ENCODE results near the gene FZD2.
A peak's percentile ranks its signal among the peaks of the same experiment; 100 is the strongest.

Gene FZD2

GRCh38 chr17:44543213-44543904 is 13.9 kb upstream of the FZD2 start:
- ATAC-seq (ENCODE audit: low read depth), result peak; percentile 88
- Histone ChIP-seq H3K27ac (ENCODE audit: poor library complexity, severe bottlenecking) (peak overlapping the region; percentile 96), H3K9me3 (ENCODE audit: severe bottlenecking) (no peaks in the 10 kb centered on the region), H3K27me3 (ENCODE audit: insufficient read depth, poor library complexity, severe bottlenecking) (no peaks in the 10 kb centered on the region), H3K4me1 (ENCODE audit: insufficient read depth, poor library complexity, severe bottlenecking) (peaks cover 37% of the 10 kb centered on the region), H3K4me3 (ENCODE audit: severe bottlenecking) (no peak overlapping the region), H3K36me3 (ENCODE audit: low read depth) (no peaks in the 10 kb centered on the region)
- DNase-seq (ENCODE audit: low spot score), result no peak
- no peak for TF ChIP-seq CTCF (IDR thresholded peaks at IDR 0.05; ENCODE audit: poor library complexity, severe bottlenecking)

GRCh38 chr17:44543905-44544523 is 13.3 kb upstream of the FZD2 start:
- DNase-seq (ENCODE audit: low spot score), result no peak
- Histone ChIP-seq H3K27me3 (ENCODE audit: insufficient read depth, poor library complexity, severe bottlenecking) (no peaks in the 10 kb centered on the region), H3K4me3 (ENCODE audit: severe bottlenecking) (no peak overlapping the region), H3K9me3 (ENCODE audit: severe bottlenecking) (no peaks in the 10 kb centered on the region), H3K4me1 (ENCODE audit: insufficient read depth, poor library complexity, severe bottlenecking) (peaks cover 37% of the 10 kb centered on the region), H3K36me3 (ENCODE audit: low read depth) (no peaks in the 10 kb centered on the region), H3K27ac (ENCODE audit: poor library complexity, severe bottlenecking) (peak overlapping the region; percentile 96)
- no peak for TF ChIP-seq CTCF (IDR thresholded peaks at IDR 0.05; ENCODE audit: poor library complexity, severe bottlenecking)
- no peak; the same call in 2 of the 3 replicates for ATAC-seq (ENCODE audit: low read depth)

GRCh38 chr17:44546671-44547606 is 10.3 kb upstream of the FZD2 start:
- Histone ChIP-seq H3K27me3 (ENCODE audit: insufficient read depth, poor library complexity, severe bottlenecking) (no peaks in the 10 kb centered on the region), H3K4me3 (ENCODE audit: severe bottlenecking) (no peak overlapping the region), H3K27ac (ENCODE audit: poor library complexity, severe bottlenecking) (peak overlapping the region; percentile 96), H3K9me3 (ENCODE audit: severe bottlenecking) (no peaks in the 10 kb centered on the region), H3K36me3 (ENCODE audit: low read depth) (no peaks in the 10 kb centered on the region), H3K4me1 (ENCODE audit: insufficient read depth, poor library complexity, severe bottlenecking) (peaks cover 37% of the 10 kb centered on the region)
- TF ChIP-seq CTCF (IDR thresholded peaks at IDR 0.05; ENCODE audit: poor library complexity, severe bottlenecking), result no peak
- ATAC-seq (ENCODE audit: low read depth) (no peak), DNase-seq (ENCODE audit: low spot score) (no peak)

GRCh38 chr17:44547625-44548267 is 9.5 kb upstream of the FZD2 start:
- DNase-seq (ENCODE audit: low spot score) (no peak), ATAC-seq (ENCODE audit: low read depth) (no peak)
- H3K4me3 ChIP-seq (ENCODE audit: severe bottlenecking), result no peak overlapping the region

More at GRCh38 chr17:44547625-44548267, 9.5 kb upstream of the FZD2 start:
- Histone ChIP-seq H3K9me3 (ENCODE audit: severe bottlenecking) (no peaks in the 10 kb centered on the region), H3K4me1 (ENCODE audit: insufficient read depth, poor library complexity, severe bottlenecking) (peaks cover 42% of the 10 kb centered on the region), H3K27ac (ENCODE audit: poor library complexity, severe bottlenecking) (peak overlapping the region; percentile 96), H3K36me3 (ENCODE audit: low read depth) (no peaks in the 10 kb centered on the region), H3K27me3 (ENCODE audit: insufficient read depth, poor library complexity, severe bottlenecking) (no peaks in the 10 kb centered on the region)
- TF ChIP-seq CTCF (IDR thresholded peaks at IDR 0.05; ENCODE audit: poor library complexity, severe bottlenecking), result no peak

All from RWPE2 (cell line).